Thyroid gland (tissue), 4 donors: ENCODE measurements around the gene BPHL.

Source experiments
- POLR2A ChIP-seq, 2 donors: fragments of 450-650 bp; IDR thresholded peaks; one replicate each; pipeline ENCODE4 v1.6.1; 2017; ENCODE audit warnings: antibody characterized with exemption in 2 of 2, mild to moderate bottlenecking in 2 of 2, moderate library complexity in 1 of 2
- TF ChIP-seq, protein P1 (sequence below), 6 experiments: fragments of 200-600 bp in 3 of 6; fragments of 450-650 bp in 3 of 6; sonication (generic) in 3 of 6; IDR thresholded peaks; one replicate each; pipeline ENCODE4 v1.5.1; 2016 to 2019; ENCODE audit warnings: antibody characterized with exemption in 6 of 6, mild to moderate bottlenecking in 2 of 6, inconsistent platforms in 1 of 6, moderate library complexity in 1 of 6

DNA sequence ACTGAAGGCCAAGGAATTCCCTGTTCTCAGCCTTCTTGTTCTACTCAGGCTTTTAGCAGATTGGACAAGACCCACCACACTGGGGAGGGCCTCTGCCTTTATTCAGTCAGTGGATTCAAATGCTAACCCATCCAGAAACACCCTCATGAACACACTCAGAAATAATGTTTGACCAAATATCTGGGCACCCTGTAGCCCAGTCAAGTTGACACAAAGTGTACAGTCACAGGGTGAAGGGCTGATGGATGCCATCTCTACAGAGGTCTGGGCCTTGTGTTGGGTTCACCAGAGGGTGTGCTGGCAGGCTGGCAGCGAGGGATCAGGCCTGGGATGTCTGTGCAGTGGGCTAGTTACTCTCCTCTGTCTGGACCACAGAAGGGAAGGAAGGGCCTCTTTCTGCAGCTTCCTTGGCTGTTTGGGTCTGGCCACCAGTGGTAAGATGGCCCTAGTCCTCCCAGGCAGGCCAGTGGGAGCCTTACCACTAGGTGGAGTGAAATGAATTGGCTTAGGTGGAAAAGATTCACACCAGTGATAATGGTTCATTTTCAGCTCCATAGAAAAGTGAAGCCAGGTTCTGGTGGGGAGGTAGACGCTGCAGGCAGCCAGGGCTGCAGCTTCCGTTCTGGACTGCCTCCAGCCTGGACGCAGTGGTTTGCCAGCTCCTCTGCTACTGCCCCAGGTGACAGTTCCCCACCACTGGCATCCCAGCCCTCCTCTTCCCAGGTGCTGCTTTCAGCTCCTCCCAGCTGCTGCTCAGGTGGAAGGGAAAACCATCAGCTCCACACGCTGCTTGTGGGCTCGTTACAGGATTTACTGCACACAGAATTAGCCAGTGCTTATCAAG lies 29.6 kb downstream of the BPHL start:
- TF ChIP-seq, protein P1, sequence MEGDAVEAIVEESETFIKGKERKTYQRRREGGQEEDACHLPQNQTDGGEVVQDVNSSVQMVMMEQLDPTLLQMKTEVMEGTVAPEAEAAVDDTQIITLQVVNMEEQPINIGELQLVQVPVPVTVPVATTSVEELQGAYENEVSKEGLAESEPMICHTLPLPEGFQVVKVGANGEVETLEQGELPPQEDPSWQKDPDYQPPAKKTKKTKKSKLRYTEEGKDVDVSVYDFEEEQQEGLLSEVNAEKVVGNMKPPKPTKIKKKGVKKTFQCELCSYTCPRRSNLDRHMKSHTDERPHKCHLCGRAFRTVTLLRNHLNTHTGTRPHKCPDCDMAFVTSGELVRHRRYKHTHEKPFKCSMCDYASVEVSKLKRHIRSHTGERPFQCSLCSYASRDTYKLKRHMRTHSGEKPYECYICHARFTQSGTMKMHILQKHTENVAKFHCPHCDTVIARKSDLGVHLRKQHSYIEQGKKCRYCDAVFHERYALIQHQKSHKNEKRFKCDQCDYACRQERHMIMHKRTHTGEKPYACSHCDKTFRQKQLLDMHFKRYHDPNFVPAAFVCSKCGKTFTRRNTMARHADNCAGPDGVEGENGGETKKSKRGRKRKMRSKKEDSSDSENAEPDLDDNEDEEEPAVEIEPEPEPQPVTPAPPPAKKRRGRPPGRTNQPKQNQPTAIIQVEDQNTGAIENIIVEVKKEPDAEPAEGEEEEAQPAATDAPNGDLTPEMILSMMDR (IDR thresholded peaks at IDR 0.05) = no peak
- no peak for TF ChIP-seq POLR2A (IDR thresholded peaks at IDR 0.05)
